ENCODE results near the gene SLC4A3. TPM values are rescaled to one million over a fixed set of nuclear protein-coding genes. Genes with fewer than 3 reads are reported as not detected.

SLC4A3 gene
- total and polyA plus RNA-seq, 2 of the 13 experiments (the other 11 are each of a cell fraction or from before 2014, with no cell fraction given): 0.18 to 0.95 TPM

GRCh38 chr2:219665926-219666325, 38.5 kb downstream of the SLC4A3 start:
- ATAC-seq: no peak
- no peaks in the 10 kb centered on the region for H3K79me2 ChIP-seq (ENCODE audit: insufficient read depth, low read length)
- no peak overlapping the region for H3K4me2 ChIP-seq (ENCODE audit: low read depth, low read length)
- no peak overlapping the region for H3K4me3 ChIP-seq (replicated peaks in 1 of 3; ENCODE audit: insufficient read depth in 1 of 3, low read depth in 2 of 3, low read length in 3 of 3)
- no peak overlapping the region for H3K9ac ChIP-seq (ENCODE audit: insufficient read depth, low read depth, low read length)
- CTCF ChIA-PET (ENCODE audit: low intra/inter-chr PET ratio, low total read pairs): no interaction called here
- H2AFZ ChIP-seq (ENCODE audit: low read length): no peak overlapping the region
- POLR2A ChIA-PET: no interaction called here
- in situ Hi-C loops (cut with HindIII; ENCODE audit: extremely low pct_ligation_motif_present, low pct_unique_long_range_greater_than_20kb) (no loop called here), intact Hi-C loops (cut with micrococcal nuclease; ENCODE audit: unreplicated experiment) (no loop called here)
- 40% methylated on average over 6 of the region's 6 CpGs for WGBS (ENCODE audit: low lambda C conversion rate)
- peaks cover 16% of the 10 kb centered on the region for H3K4me1 ChIP-seq (ENCODE audit: insufficient read depth, low read length)
- peaks cover 14% of the 10 kb centered on the region for H3K9me3 ChIP-seq (ENCODE audit: low read length)
- no peak for FAIRE-seq
- H4K20me1 ChIP-seq (ENCODE audit: insufficient read depth, low read length): no peaks in the 10 kb centered on the region
- TF ChIP-seq ATRX (CRISPR knock-in tag; IDR thresholded peaks at IDR 0.05; ENCODE audit: borderline replicate concordance) (no peak), CREB1 (IDR thresholded peaks at IDR 0.05) (0 out of 2 replicates have a peak, but pooled peaks have one; percentile 9), CREB1 (CRISPR knock-in tag; IDR thresholded peaks at IDR 0.05) (no peak), BHLHE40 (IDR thresholded peaks at IDR 0.05; ENCODE audit: low read length) (no peak)
- H3K36me3 ChIP-seq (replicated peaks in 1 of 2; ENCODE audit: control insufficient read depth in 1 of 2, insufficient read depth in 2 of 2, low read length in 2 of 2): no peaks in the 10 kb centered on the region
- H3K27me3 ChIP-seq (ENCODE audit: control insufficient read depth in 1 of 2, insufficient read depth in 2 of 2, low read length in 2 of 2): peaks cover 6 to 24% of the 10 kb centered on the region in 2 experiments
- no peak overlapping the region for H3K27ac ChIP-seq (ENCODE audit: extremely low read length, insufficient read depth, low read length)
- no peak for DNase-seq (ENCODE audit: low spot score)
- no TSS peak for BruUV-seq (replicated peaks)

GRCh38 chr2:219668316-219668715, 40.9 kb downstream of the SLC4A3 start:
- DNase-seq (ENCODE audit: low spot score) (no peak), ATAC-seq (no peak), FAIRE-seq (no peak)
- Histone ChIP-seq H3K4me3 (replicated peaks in 1 of 3; ENCODE audit: insufficient read depth in 1 of 3, low read depth in 2 of 3, low read length in 3 of 3) (no peak overlapping the region), H3K9me3 (ENCODE audit: low read length) (no peaks in the 10 kb centered on the region), H2AFZ (ENCODE audit: low read length) (no peak overlapping the region), H3K27me3 (ENCODE audit: control insufficient read depth in 1 of 2, insufficient read depth in 2 of 2, low read length in 2 of 2) (peaks cover 6 to 37% of the 10 kb centered on the region in 2 experiments), H3K27ac (ENCODE audit: extremely low read length, insufficient read depth, low read length) (no peak overlapping the region), H3K36me3 (replicated peaks in 1 of 2; ENCODE audit: control insufficient read depth in 1 of 2, insufficient read depth in 2 of 2, low read length in 2 of 2) (no peaks in the 10 kb centered on the region), H3K79me2 (ENCODE audit: insufficient read depth, low read length) (no peaks in the 10 kb centered on the region), H3K4me1 (ENCODE audit: insufficient read depth, low read length) (no peaks in the 10 kb centered on the region), H4K20me1 (ENCODE audit: insufficient read depth, low read length) (no peaks in the 10 kb centered on the region), H3K9ac (ENCODE audit: insufficient read depth, low read depth, low read length) (no peak overlapping the region), H3K4me2 (ENCODE audit: low read depth, low read length) (no peak overlapping the region)
- CTCF ChIA-PET (ENCODE audit: low intra/inter-chr PET ratio, low total read pairs): no interaction called here
- 58% methylated on average over 15 of the region's 15 CpGs for WGBS (ENCODE audit: low lambda C conversion rate)
- BruUV-seq (replicated peaks): no TSS peak
- intact Hi-C loops (cut with micrococcal nuclease; ENCODE audit: unreplicated experiment): no loop called here
- TF ChIP-seq ZNF841 (CRISPR knock-in tag; IDR thresholded peaks at IDR 0.05; ENCODE audit: borderline replicate concordance) (no peak), ZNF766 (CRISPR knock-in tag; IDR thresholded peaks at IDR 0.05; ENCODE audit: borderline replicate concordance) (no peak), PCBP1 (IDR thresholded peaks at IDR 0.05; ENCODE audit: borderline replicate concordance, low read depth, low read length) (no peak), ZHX1 (CRISPR knock-in tag; IDR thresholded peaks at IDR 0.05; ENCODE audit: low read depth) (no peak), HMG20B (CRISPR knock-in tag; conservative IDR thresholded peaks at IDR 0.05) (no peak), ZNF768 (CRISPR knock-in tag; IDR thresholded peaks at IDR 0.05) (no peak), TFAP4 (IDR thresholded peaks at IDR 0.05; ENCODE audit: borderline replicate concordance, low read depth) (no peak), ETV5 (CRISPR knock-in tag; IDR thresholded peaks at IDR 0.05; ENCODE audit: borderline replicate concordance) (no peak)
- TF ChIP-seq, protein P1, sequence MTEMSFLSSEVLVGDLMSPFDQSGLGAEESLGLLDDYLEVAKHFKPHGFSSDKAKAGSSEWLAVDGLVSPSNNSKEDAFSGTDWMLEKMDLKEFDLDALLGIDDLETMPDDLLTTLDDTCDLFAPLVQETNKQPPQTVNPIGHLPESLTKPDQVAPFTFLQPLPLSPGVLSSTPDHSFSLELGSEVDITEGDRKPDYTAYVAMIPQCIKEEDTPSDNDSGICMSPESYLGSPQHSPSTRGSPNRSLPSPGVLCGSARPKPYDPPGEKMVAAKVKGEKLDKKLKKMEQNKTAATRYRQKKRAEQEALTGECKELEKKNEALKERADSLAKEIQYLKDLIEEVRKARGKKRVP (CRISPR knock-in tag; IDR thresholded peaks at IDR 0.05): no peak
- POLR2A ChIA-PET: no interaction called here
- in situ Hi-C loops (cut with HindIII; ENCODE audit: extremely low pct_ligation_motif_present, low pct_unique_long_range_greater_than_20kb): no loop called here
